Ovary (tissue), 9 donors: ENCODE results near the gene MRPL55. TPM values are rescaled to one million over a fixed set of nuclear protein-coding genes. Genes with fewer than 3 reads are reported as not detected.

Experiments used
- DNase-seq, 5 donors: peaks; one replicate each; pipeline ENCODE4 v3.0.0-alpha.2; 2019 to 2020
- H3K27ac ChIP-seq, 2 donors: fragments of 200-600 bp; one replicate each; pipeline versions ENCODE4 v1.5.1 to v1.8.0; 2019 to 2022
- H3K27me3 ChIP-seq: fragments of 200-600 bp; one replicate; pipeline ENCODE4 v1.8.0; 2022
- H3K36me3 ChIP-seq: fragments of 200-600 bp; sonication (generic); one replicate; pipeline ENCODE4 v1.5.1; 2019
- H3K4me1 ChIP-seq: one replicate; pipeline ENCODE4 v1.8.1; 2013; ENCODE audit warnings: mild to moderate bottlenecking, moderate library complexity; ENCODE audit not compliant: insufficient read depth
- H3K4me3 ChIP-seq: fragments of 200-600 bp; sonication (generic); one replicate; pipeline ENCODE4 v1.5.1; 2017
- H3K9me3 ChIP-seq, 2 donors: fragments of 200-600 bp in 1 of 2; sonication (generic) in 1 of 2; one replicate each; pipeline versions ENCODE4 v1.5.1 to v1.8.1; 2013 to 2019; ENCODE audit warnings: mild to moderate bottlenecking in 1 of 2, moderate library complexity in 1 of 2
- EP300 ChIP-seq: sonication (generic); formaldehyde crosslinking; IDR thresholded peaks from one replicate; pipeline ENCODE4 v1.6.1; 2017; ENCODE audit warnings: antibody characterized with exemption
- POLR2A ChIP-seq: fragments of 450-650 bp; IDR thresholded peaks from one replicate; pipeline ENCODE4 v1.6.1; 2017; ENCODE audit warnings: antibody characterized with exemption, mild to moderate bottlenecking, moderate library complexity
- WGBS, 3 donors: extraction: QIAGEN DNeasy Blood & Tissue Kit in 1 of 3; methylation state at CpG; one replicate each; pipeline versions ENCODE4 v1.1.5 to v1.1.7; 2013 to 2017; 5-methylcytosine and 5-hydroxymethylcytosine counted together
- intact Hi-C, 4 donors: fragments of 100-400 bp; cut with DNase I; formaldehyde crosslinking; loops; one replicate each; pipeline versions ENCODE4 v1.11.0 to v1.15.1; 2022 to 2023
- polyA plus RNA-seq, 2 donors: library from polyadenylated mRNA; stranded (reverse); fragments of 200-250 nt in 1 of 2; fragments of 350-450 nt in 1 of 2; fragmentation: Illumina TruSeq in 1 of 2; extraction: RNeasy Lipid Tissue Mini Kit (QIAGEN cat#74804) in 1 of 2; gene quantifications; one replicate each; pipeline ENCODE4 v1.2.3, GENCODE V29; 2013 to 2014
- total RNA-seq, 7 donors: library from RNA; depleted of rRNA in 2 of 7; stranded (reverse); fragments of >200 nt in 2 of 7; fragmentation: NEBNext Ultra II Directional in 3 of 7; extraction: Animal tissue kit (Norgen Biotek cat#: 25700) in 3 of 7; gene quantifications; one replicate each; pipeline versions ENCODE4 v1.1.0 to v1.2.4, GENCODE V29; 2016 to 2023
- TF ChIP-seq, protein P1 (sequence below), 3 donors: fragments of 450-650 bp in 2 of 3; fragments of 200-600 bp in 1 of 3; IDR thresholded peaks; one replicate each; pipeline versions ENCODE4 v1.5.1 to v1.8.0; 2016 to 2022; ENCODE audit warnings: antibody characterized with exemption in 3 of 3, mild to moderate bottlenecking in 1 of 3
- donor health status: DM: no; HTN: no; CAD: no; lungs with moderate emphysema.
- donor health status: DM: no; HTN: no; CAD: no.
- donor health status: Bipolar disorder and iron deficiency.
- donor health status: DM: yes; HTN: yes; CAD: no.
- donor health status: DM: no; HTN: no; CAD: no.
- donor health status: DM: yes; HTN: yes; CAD: no.

MRPL55 gene
- total and polyA plus RNA-seq, 9 donors, result 14.6 to 98.5 (median 43.3) TPM

DNA sequence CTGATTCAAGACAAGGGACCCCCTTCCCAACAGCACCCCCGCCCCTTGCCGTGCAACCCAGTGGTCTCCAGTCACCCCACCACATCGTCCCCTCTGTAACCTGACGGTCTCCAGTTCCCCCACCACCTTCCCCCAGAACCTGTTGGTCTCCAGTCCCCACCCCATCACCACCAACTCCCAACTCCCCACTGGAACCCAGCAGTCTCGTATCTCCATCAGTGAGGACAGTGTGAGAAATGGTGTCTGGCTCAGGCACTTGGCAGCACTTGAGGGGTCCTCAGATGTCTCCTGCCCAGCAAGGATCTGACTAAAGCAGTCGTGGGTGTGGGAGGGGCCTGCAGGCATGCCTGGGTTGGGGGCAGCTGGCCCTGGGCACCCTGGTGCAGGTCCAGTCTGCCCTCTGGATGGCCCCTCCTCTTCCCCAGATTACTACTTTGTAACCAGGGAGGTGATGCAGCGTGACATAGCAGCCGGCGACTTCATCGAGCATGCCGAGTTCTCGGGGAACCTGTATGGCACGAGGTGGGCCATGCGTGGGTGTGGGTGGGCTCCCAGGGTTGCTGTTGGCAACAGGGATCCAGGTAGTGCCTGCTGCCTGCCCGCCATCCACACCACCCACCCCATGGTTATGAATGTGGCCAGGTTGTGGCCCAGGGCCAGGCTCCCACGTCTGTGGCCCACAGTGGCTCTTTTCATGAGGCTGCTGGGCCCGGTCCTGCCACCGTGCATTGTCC, 37.5 kb upstream of the MRPL55 start:
- DNase-seq, result peak in 3 of 5 donors; percentile 37 to 46 (median 38)
- no peak overlapping the region for H3K27ac ChIP-seq
- intact Hi-C loops, result no loop called here
- H3K4me1 ChIP-seq, result peaks cover 33% of the 10 kb centered on the region
- no peak overlapping the region for H3K4me3 ChIP-seq
- H3K27me3 ChIP-seq, result no peaks in the 10 kb centered on the region
- H3K36me3 ChIP-seq, result no peaks in the 10 kb centered on the region
- 87 to 88% (median 88%) methylated on average over 16 to 18 of the region's 18 CpGs for WGBS, 3 donors
- TF ChIP-seq, protein P1, sequence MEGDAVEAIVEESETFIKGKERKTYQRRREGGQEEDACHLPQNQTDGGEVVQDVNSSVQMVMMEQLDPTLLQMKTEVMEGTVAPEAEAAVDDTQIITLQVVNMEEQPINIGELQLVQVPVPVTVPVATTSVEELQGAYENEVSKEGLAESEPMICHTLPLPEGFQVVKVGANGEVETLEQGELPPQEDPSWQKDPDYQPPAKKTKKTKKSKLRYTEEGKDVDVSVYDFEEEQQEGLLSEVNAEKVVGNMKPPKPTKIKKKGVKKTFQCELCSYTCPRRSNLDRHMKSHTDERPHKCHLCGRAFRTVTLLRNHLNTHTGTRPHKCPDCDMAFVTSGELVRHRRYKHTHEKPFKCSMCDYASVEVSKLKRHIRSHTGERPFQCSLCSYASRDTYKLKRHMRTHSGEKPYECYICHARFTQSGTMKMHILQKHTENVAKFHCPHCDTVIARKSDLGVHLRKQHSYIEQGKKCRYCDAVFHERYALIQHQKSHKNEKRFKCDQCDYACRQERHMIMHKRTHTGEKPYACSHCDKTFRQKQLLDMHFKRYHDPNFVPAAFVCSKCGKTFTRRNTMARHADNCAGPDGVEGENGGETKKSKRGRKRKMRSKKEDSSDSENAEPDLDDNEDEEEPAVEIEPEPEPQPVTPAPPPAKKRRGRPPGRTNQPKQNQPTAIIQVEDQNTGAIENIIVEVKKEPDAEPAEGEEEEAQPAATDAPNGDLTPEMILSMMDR (IDR thresholded peaks at IDR 0.05), result no peak
- TF ChIP-seq POLR2A (no peak), EP300 (no peak)
- no peaks in the 10 kb centered on the region for H3K9me3 ChIP-seq

DNA sequence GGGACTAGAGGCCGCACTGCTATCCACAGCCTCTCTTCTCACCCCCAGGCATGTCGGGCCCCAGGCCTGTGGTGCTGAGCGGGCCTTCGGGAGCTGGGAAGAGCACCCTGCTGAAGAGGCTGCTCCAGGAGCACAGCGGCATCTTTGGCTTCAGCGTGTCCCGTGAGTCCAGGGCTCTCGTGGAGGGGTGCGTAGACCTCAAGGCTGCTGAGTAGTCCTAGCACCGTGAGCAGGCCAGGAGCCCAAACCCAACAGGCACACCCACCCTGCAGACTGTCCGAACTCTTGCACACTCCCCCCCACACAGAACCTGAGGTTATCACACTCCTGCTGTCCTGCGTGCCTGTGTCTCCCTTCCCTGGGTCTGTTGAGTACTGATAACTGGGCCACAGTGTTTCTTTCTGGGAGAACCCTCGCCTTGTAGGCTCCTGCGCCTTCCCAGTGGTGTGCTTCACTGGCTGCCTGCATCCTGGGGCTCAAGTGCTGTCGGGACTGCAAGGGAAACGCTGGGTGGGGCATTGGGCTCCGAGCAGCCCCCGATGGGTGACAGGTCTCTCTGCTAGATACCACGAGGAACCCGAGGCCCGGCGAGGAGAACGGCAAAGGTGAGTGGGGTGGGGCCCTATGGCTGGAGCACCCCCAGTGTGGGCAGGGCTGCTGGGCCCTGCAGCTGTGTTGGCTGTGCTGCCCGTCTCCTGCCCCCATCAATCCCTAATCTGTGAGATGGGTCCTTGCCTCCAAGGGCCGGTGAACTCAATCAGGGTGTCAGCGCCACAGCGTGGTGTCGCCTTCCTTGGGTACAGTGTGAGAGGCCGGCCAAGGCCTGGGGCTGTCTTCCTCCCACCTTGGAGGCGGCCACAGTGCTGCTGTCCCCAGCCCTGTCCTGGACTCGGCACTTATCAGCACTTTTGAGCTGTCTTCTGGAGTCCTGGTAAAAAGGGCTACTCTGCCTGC, 36.6 kb upstream of the MRPL55 start:
- Histone ChIP-seq H3K4me1 (peaks cover 29% of the 10 kb centered on the region), H3K4me3 (no peak overlapping the region), H3K27ac (no peak overlapping the region), H3K9me3 (no peaks in the 10 kb centered on the region), H3K36me3 (no peaks in the 10 kb centered on the region), H3K27me3 (no peaks in the 10 kb centered on the region)
- intact Hi-C loops, result no loop called here
- DNase-seq, result peak in 2 of 5 donors; percentile 29 to 34
- 83 to 84% (median 83%) methylated on average over 29 to 31 of the region's 31 CpGs for WGBS, 3 donors
- TF ChIP-seq, protein P1 (IDR thresholded peaks at IDR 0.05), result no peak
- no peak for TF ChIP-seq EP300
- TF ChIP-seq POLR2A, result no peak

DNA sequence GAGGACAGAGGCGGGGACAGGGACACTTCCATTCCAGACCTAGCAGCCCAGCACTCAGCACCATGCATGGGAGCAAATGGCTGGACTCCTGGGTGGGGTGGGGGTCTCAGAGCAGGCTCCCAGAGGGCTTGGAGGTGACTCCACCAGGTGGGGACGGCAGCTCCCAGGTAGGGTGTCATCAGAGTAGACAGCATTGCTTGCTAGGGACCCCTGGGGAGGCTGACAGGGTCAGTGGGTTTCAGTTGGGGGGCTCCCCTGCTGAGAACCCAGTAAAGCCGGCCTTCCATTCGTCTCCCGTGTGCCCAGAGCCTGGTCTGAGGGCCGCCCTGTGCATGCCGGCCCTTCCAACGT, 35.9 kb upstream of the MRPL55 start:
- Histone ChIP-seq H3K4me3 (no peak overlapping the region), H3K27ac (no peak overlapping the region), H3K27me3 (no peaks in the 10 kb centered on the region), H3K36me3 (no peaks in the 10 kb centered on the region), H3K4me1 (peaks cover 22% of the 10 kb centered on the region), H3K9me3 (no peaks in the 10 kb centered on the region)
- no peak for TF ChIP-seq POLR2A
- TF ChIP-seq, protein P1 (IDR thresholded peaks at IDR 0.05), result no peak
- no peak for TF ChIP-seq EP300
- WGBS, 3 donors, result 85 to 88% (median 87%) methylated on average over 6 to 8 of the region's 8 CpGs
- intact Hi-C loops, result no loop called here
- DNase-seq, result peak in 2 of 5 donors; percentile 25 to 27

DNA sequence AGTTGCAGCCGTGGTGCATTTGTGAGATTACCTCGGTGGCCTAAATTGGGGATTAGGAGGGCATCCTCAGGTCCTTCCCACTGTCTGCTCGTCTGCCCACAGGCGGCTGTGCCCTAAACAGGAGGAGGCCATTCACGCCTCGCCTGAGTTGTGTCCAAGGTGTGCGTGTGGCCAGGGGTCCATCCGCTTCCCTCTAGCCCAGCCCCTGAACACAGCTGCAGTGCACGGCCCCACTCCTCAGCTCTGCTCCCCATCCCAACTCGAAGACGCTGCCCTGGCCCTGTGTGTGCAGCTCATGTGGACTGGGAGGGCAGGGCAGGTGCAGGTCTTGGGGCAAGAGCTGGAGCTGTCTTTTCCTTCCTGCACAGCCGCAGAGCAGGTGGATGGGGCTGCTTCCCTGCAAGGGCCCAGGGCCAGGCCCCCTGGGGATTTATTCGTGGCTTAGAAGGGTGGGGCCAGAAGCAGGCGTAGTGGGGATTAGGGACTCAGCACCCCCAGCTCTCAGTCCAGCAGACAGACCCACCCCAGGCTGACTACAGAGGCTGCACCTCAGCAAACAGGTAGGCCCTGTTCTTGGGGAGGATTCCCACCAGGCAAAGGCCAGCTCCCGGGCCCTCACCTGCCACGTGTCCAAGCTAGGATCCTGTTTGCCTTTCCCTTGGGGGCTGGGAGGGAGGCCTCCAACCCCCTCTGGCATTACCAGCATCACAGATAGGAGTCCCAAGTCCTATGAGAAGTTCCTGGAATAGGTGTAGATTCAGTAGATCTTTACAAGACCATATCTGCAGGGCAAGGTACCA, 35.3 kb upstream of the MRPL55 start:
- H3K27me3 ChIP-seq, result no peaks in the 10 kb centered on the region
- peaks cover 18% of the 10 kb centered on the region for H3K4me1 ChIP-seq
- intact Hi-C loops, result no loop called here
- H3K27ac ChIP-seq, result no peak overlapping the region
- H3K36me3 ChIP-seq, result no peaks in the 10 kb centered on the region
- no peaks in the 10 kb centered on the region for H3K9me3 ChIP-seq
- TF ChIP-seq, protein P1 (IDR thresholded peaks at IDR 0.05), result no peak
- no peak for TF ChIP-seq POLR2A
- TF ChIP-seq EP300, result no peak
- 81 to 88% (median 83%) methylated on average over 16 of the region's 16 CpGs for WGBS, 3 donors
- H3K4me3 ChIP-seq, result no peak overlapping the region
- DNase-seq, result peak in 2 of 5 donors; percentile 22 to 24
